ENCODE results near the gene PCGF3.
A peak's percentile ranks its signal among the peaks of the same experiment; 100 is the strongest.
"Not testable (repeated sequence)": the region's sequence is repeated elsewhere in the genome, so short reads cannot be mapped to it uniquely, and the experiment has no call there.

PCGF3 gene

GRCh38 chr4:668219-668618 is 37.4 kb upstream of the PCGF3 start:
- not testable (repeated sequence) for DNase-seq

GRCh38 chr4:669806-670559 is 35.6 kb upstream of the PCGF3 start:
- DNase-seq, result not testable (repeated sequence)

DNA sequence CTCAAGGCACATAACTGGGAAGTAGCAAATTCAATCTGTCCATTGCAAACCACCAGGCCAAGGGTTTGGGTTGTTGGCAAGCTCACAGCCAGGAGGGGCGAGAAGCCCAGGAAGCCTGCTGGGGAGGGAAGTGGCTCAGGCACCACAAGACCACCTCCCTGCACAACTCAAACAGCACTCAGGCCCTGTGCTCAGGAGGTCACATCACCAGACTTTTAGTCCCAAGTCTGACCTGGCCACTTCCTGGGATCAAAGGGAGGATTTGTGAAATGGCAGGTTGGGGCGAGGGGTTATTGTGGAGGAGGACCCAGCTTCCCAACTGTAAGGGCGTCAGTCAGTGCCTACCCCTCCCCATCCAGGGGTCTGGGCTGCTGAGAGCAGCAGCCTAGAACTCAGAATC is 33.9 kb upstream of the PCGF3 start:
- DNase-seq, result no peak

DNA sequence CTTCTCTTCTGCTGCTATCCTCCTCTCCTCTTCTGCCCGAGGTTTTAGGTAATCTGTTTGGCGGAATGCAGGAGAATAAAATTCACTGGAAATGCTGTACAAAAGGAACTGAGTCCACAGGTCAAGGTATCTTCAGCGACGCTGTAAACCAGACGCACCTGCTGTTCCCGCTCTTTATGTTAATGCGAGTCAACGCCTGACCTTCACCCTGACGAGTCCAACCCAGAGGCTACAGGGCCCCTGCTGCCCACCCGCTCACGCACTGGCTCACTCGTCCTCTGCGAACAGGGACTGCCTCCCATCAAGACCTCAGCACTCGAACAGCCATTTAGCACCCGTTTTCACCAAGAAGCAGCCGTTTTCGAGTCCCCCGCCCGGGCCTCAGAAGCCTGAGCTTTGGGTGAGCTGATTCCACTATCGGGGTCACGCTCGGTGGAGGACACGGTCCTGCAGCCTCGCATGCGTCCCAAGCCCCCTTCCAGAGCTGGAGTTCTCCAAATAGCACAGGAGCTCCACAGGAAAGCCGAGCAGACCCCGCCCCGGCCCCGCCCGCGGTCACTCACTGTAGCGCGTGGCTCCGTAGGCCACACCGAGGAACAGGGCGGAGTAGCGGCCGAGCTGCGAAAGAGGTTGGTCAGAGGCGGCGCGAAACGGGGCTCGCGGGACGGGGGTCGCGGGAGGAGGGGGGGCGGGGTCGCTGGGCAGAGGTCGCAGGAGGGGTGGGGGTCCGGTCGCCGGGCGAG is 32.1 kb upstream of the PCGF3 start:
- no peak for DNase-seq

- DNase-seq, result peak; percentile 78
Observed at GRCh38 chr4:674172-675035, 31.2 kb upstream of the PCGF3 start, which contains the start of the genes ATP5ME and MYL5. Gene ATP5ME, minus strand, starts transcription at chr4:674276. Its CDS starts 29 bp downstream, at chr4:674247. Gene MYL5, plus strand, starts transcription at chr4:674542. Its CDS starts 3,485 bp downstream, at chr4:678027.

DNA sequence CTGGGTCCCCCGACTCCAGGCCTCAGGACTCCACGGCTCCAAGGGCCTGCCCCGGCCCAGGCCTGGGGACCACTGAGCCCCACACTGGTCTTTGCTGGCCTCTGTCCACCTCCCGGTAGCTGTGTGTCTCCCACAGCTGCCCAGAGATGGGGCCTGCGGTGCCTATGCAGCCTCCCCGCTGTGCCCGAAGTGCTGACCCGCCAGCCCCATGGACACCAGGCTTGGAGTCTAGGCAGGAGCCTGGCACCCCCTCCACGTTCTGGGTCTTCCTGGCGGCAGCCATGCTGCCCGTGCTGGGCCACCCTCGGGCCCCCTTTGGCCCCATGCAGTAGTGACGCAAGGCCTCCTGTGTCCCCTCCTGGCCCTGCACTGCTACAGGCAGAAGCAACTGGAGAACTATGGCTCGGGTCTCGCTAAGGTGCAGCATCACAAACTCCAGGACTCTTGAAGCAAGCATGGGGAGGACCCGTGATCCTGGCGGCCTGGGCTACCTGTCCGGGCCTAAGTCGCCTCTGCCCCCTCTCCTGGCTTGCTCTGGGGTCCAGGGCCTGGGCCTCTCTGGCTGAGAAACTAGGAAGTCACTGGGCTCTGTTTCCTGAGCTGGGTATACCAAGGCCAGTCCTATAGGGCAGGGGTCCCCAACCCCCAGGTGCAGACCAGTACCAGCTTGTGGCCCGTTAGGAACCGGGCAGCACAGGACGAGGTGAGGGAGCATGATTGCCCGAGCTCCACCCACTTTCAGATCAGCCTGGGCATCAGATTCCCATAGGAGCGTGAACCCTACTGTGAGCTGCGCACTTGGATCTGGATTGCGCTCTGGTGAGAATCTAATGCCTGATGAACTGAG is 30.4 kb upstream of the PCGF3 start:
- DNase-seq, result no peak

GRCh38 chr4:675980-676870 is 29.4 kb upstream of the PCGF3 start:
- DNase-seq, result no peak

- no peak for DNase-seq
Observed at GRCh38 chr4:676871-677235, 28.8 kb upstream of the PCGF3 start.

- DNase-seq, result no peak
Observed at GRCh38 chr4:677431-678293, 28.0 kb upstream of the PCGF3 start.

- no peak for DNase-seq
Observed at GRCh38 chr4:678331-679103, 27.1 kb upstream of the PCGF3 start.

- no peak for DNase-seq
Observed at GRCh38 chr4:679104-679481, 26.5 kb upstream of the PCGF3 start.

- DNase-seq, result no peak
Observed at GRCh38 chr4:679629-680028, 26.0 kb upstream of the PCGF3 start.

DNA sequence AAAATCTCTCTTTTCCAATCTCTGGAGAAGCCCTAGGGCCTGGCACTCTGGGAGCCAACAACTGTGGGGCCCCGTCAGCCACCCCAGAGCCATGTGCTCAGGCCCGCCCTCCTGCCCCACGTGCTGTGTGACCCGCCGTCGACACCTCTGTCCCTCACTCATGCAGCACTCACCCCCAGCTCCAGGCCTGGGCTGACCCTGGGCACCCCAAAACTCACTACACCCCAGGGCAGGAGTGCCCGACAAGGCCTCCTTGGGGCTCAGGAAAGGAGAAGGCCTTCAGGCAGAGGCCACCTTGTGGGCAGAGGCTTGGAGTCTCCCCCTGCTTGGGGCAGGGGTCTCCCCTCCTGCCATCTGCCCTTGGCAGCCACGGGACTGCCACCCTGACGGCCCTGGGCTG is 25.5 kb upstream of the PCGF3 start:
- no peak for DNase-seq

- DNase-seq, result no peak
Observed at GRCh38 chr4:680551-680927, 25.1 kb upstream of the PCGF3 start.

- DNase-seq, result no peak
Observed at GRCh38 chr4:680928-681645, 24.5 kb upstream of the PCGF3 start.

DNA sequence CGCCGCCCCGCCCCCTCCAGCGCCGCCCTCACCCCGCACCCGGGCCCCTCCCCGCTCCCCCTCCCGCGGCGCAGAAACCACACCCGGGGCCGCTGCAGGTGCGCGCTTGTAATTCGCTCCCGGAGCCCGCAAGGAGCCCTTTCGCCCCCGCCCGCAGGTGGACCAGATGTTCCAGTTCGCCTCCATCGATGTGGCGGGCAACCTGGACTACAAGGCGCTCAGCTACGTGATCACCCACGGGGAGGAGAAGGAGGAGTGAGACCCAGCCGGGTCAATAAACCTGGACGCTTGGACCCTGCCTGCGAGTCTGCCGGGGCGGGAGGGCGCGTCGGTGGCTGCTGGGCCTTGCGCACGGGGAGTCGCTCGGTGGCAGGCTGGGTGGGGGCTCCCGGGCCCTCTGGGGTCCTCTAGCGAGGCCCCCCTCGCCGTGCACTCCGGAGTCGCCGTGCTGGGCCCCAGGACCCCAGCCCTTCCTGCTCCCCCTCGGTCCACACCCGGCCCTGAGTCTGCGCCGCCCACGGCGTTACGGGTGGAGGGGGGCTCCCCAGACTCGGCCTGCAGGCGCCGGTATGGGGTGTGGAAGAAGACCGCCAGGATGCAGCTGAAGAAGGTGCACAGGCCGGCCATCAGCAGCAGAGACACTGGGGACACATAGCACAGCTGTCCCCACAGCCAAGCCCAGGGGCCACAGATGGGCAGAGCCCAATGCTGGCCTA is 23.7 kb upstream of the PCGF3 start:
- DNase-seq, result no peak

GRCh38 chr4:682490-683172 is 23.0 kb upstream of the PCGF3 start:
- DNase-seq, result no peak
